PC-9 (cell line): ENCODE data around the gene SPIC. TPM values are rescaled to one million over a fixed set of nuclear protein-coding genes. Genes with fewer than 3 reads are reported as not detected.
A peak's percentile ranks its signal among the peaks of the same experiment; 100 is the strongest.
"Not testable (repeated sequence)": the region's sequence is repeated elsewhere in the genome, so short reads cannot be mapped to it uniquely, and the experiment has no call there.

Experiments
- BruUV-seq: library from RNA; stranded (reverse); fragments of 400-500 nt; replicated peaks from 2 replicates; lab custom pipeline; 2021; lab: Mats Ljungman, UMichigan
- CTCF ChIA-PET: fragments of 300-600 bp; sonication (Branson Sonifier 250); formaldehyde crosslinking; loops from one replicate; lab custom pipeline; 2022; ENCODE audit warnings: antibody characterized with exemption; lab: Charles Lee
- POLR2A ChIA-PET: fragments of 300-600 bp; sonication (Branson Sonifier 250); formaldehyde crosslinking; loops from one replicate; lab custom pipeline; 2022; ENCODE audit warnings: antibody characterized with exemption; ENCODE audit not compliant: unreplicated experiment; lab: Charles Lee
- DNase-seq, 2 experiments: peaks; one replicate each; pipeline versions ENCODE4 v3.0.0 to v3.0.0-alpha.2; 2015 to 2022; ENCODE audit warnings: mixed read lengths in 1 of 2
- H2AFZ ChIP-seq: fragments of 200-600 bp; sonication (generic); 2 replicates; pipeline ENCODE4 v1.8.1; 2017; ENCODE audit warnings: antibody characterized with exemption
- H3F3A ChIP-seq: fragments of 200-600 bp; sonication (generic); 2 replicates; pipeline ENCODE4 v1.8.1; 2017; ENCODE audit warnings: antibody characterized with exemption, mild to moderate bottlenecking, low read depth; ENCODE audit not compliant: insufficient read depth
- H3K27ac ChIP-seq: fragments of 200-600 bp; sonication (generic); 2 replicates; pipeline ENCODE4 v1.6.1; 2016; ENCODE audit warnings: mixed run types
- H3K27me3 ChIP-seq: fragments of 200-600 bp; sonication (generic); 2 replicates; pipeline ENCODE4 v1.6.1; 2016; ENCODE audit warnings: low read depth, mixed run types; ENCODE audit not compliant: insufficient read depth
- H3K36me3 ChIP-seq: fragments of 200-600 bp; sonication (generic); 2 replicates; pipeline ENCODE4 v1.6.1; 2016; ENCODE audit warnings: low read depth, mixed run types
- H3K4me1 ChIP-seq: fragments of 200-600 bp; sonication (generic); replicated peaks from 2 replicates; pipeline ENCODE4 v1.6.1; 2016; ENCODE audit warnings: mixed run types; ENCODE audit not compliant: insufficient read depth
- H3K4me2 ChIP-seq: fragments of 200-600 bp; sonication (generic); 2 replicates; pipeline ENCODE4 v1.6.1; 2017; ENCODE audit warnings: mixed run types
- H3K4me3 ChIP-seq: fragments of 200-600 bp; sonication (generic); 2 replicates; pipeline ENCODE4 v1.6.1; 2016; ENCODE audit warnings: mixed run types
- H3K79me2 ChIP-seq: fragments of 200-600 bp; sonication (generic); 2 replicates; pipeline ENCODE4 v1.6.1; 2017; ENCODE audit warnings: low read depth, mixed run types
- H3K9me2 ChIP-seq: fragments of 200-600 bp; sonication (generic); 2 replicates; pipeline ENCODE4 v1.8.1; 2017; ENCODE audit warnings: mild to moderate bottlenecking; ENCODE audit not compliant: insufficient read depth
- H3K9me3 ChIP-seq: fragments of 200-600 bp; sonication (generic); 2 replicates; pipeline ENCODE4 v1.8.1; 2016; ENCODE audit warnings: low read depth; ENCODE audit not compliant: insufficient read depth
- H4K20me1 ChIP-seq: fragments of 200-600 bp; sonication (generic); 2 replicates; pipeline ENCODE4 v1.8.1; 2017; ENCODE audit not compliant: insufficient read depth
- EZH2 ChIP-seq: fragments of 200-600 bp; sonication (generic); IDR thresholded peaks from 2 replicates; pipeline ENCODE4 v1.8.0; 2017; ENCODE audit warnings: antibody characterized with exemption, low read depth
- intact Hi-C: fragments of 100-400 bp; cut with micrococcal nuclease; formaldehyde crosslinking; loops from one replicate; pipeline ENCODE4 v1.10.0; 2022; ENCODE audit not compliant: unreplicated experiment
- total RNA-seq: library from RNA; stranded (reverse); gene quantifications from 2 replicates; pipeline ENCODE4 v1.2.3, GENCODE V29; 2021
- TF ChIP-seq, protein P1 (sequence below): fragments of 200-600 bp; sonication (generic); conservative IDR thresholded peaks from 2 replicates; pipeline ENCODE4 v1.6.1; 2017; ENCODE audit warnings: mixed run types, antibody characterized with exemption, mild to moderate bottlenecking, moderate library complexity

SPIC gene
- total RNA-seq, 1 experiment from 2014 or later, result not detected

DNA sequence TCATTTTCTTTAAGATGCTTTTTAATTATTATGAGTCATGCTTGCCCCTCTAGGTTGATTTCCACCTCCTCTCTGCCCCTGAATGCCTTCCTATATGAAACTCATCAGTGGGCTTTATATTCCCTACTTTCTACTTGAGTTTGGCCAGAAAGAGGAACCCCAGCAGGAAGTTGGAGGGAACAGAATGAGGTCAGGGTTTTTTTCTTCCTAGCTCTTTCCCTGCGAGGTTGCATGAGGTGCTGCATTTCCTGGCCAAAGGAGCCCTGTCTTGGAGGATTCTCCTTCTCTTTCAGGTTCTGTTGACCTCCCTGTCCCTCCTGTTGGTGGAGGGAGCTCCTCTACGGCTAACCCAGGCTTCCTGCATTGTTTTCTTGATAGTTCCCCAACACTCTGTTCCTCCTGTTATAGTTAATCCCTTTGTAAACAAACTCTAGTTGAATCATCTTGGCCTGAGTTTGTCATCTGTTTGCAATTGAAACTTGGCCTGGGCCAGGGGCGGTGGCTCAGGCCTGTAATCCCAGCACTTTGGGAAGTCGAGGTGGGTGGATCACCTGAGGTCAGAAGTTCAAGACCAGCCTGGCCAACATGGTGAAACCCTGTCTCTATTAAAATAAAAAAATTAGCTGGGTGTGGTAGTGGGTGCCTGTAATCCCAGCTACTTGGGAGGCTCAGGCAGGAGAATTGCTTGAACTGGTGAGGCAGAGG lies 15.3 kb upstream of the SPIC start:
- BruUV-seq, result no TSS peak
- no peaks in the 10 kb centered on the region for H3K36me3 ChIP-seq
- H3K27ac ChIP-seq, result peak overlapping the region; percentile 66
- peaks cover 16% of the 10 kb centered on the region for H3K4me1 ChIP-seq
- no peaks in the 10 kb centered on the region for H3K9me2 ChIP-seq
- CTCF ChIA-PET, result interaction anchor here (0.6 to 1.1 kb wide), 2 partner anchors 389 to 1351 kb away, joined by 4 to 5 read pairs; no protein-coding TSS in a partner anchor
- H3K4me2 ChIP-seq, result peak overlapping the region; percentile 55
- no peaks in the 10 kb centered on the region for H3K79me2 ChIP-seq
- H3F3A ChIP-seq, result peaks cover 23% of the 10 kb centered on the region; the same call in 1 of the 2 replicates
- peak; percentile 58 to 93 for DNase-seq
- no peak overlapping the region; the same call in 1 of the 2 replicates for H2AFZ ChIP-seq
- no peak for TF ChIP-seq EZH2
- TF ChIP-seq, protein P1, sequence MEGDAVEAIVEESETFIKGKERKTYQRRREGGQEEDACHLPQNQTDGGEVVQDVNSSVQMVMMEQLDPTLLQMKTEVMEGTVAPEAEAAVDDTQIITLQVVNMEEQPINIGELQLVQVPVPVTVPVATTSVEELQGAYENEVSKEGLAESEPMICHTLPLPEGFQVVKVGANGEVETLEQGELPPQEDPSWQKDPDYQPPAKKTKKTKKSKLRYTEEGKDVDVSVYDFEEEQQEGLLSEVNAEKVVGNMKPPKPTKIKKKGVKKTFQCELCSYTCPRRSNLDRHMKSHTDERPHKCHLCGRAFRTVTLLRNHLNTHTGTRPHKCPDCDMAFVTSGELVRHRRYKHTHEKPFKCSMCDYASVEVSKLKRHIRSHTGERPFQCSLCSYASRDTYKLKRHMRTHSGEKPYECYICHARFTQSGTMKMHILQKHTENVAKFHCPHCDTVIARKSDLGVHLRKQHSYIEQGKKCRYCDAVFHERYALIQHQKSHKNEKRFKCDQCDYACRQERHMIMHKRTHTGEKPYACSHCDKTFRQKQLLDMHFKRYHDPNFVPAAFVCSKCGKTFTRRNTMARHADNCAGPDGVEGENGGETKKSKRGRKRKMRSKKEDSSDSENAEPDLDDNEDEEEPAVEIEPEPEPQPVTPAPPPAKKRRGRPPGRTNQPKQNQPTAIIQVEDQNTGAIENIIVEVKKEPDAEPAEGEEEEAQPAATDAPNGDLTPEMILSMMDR, result no peak
- H3K9me3 ChIP-seq, result no peaks in the 10 kb centered on the region
- intact Hi-C loops, result no loop called here
- POLR2A ChIA-PET, result interaction anchor here (0.6 to 0.7 kb wide), 2 partner anchors 62 to 539 kb away, joined by 4 to 6 read pairs; no protein-coding TSS in a partner anchor
- H3K4me3 ChIP-seq, result no peak overlapping the region
- no peaks in the 10 kb centered on the region for H4K20me1 ChIP-seq
- no peaks in the 10 kb centered on the region for H3K27me3 ChIP-seq

DNA sequence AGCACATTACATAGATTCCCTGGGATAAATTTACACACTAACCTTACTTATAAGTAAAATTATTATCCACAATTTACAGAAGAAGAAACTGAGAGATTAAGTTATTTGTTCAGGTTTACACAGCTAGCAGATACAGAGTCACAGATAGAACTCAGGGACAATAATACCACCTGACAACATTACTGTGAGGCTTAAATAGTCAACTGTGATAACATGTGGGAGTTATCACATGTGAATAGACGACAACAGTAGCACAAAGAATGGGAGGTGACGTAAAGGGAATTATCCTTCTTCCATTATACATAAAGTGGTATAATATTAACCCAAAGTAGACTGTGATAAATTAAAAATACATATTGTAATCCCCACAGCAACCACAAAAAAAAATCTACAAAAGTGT lies 6.2 kb upstream of the SPIC start:
- ChIA-PET POLR2A (no interaction called here), CTCF (no interaction called here)
- Histone ChIP-seq H3K4me3 (no peak overlapping the region), H3K27ac (no peak overlapping the region), H3K36me3 (no peaks in the 10 kb centered on the region), H3K9me3 (no peaks in the 10 kb centered on the region), H3K79me2 (no peaks in the 10 kb centered on the region), H3K4me1 (no peaks in the 10 kb centered on the region), H3F3A (no peaks in the 10 kb centered on the region), H3K27me3 (no peaks in the 10 kb centered on the region), H3K9me2 (no peaks in the 10 kb centered on the region), H3K4me2 (no peak overlapping the region), H4K20me1 (no peaks in the 10 kb centered on the region), H2AFZ (no peak overlapping the region)
- no peak for TF ChIP-seq EZH2
- TF ChIP-seq, protein P1, result no peak
- BruUV-seq, result no TSS peak
- no peak for DNase-seq
- intact Hi-C loops, result no loop called here

DNA sequence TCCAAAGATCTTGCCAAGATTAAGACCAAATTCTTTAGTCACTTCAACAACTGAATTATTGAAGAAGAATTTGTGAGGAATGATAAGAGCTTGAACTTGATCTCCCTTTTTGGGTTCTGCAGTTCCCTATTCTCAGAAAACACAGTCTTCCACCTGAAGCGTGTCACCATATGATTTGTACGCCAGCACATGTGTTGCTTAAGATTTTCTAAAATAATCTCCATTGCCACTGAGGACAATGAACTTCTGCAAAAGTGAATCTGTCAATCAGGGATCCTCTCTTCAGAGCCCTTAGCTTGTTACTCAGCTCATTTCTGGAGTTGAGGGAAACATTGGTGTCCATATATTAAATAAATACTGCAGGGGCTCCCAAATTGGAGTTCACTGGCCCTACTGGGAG lies 4.2 kb upstream of the SPIC start:
- no peak for TF ChIP-seq EZH2
- TF ChIP-seq, protein P1, result no peak
- intact Hi-C loops, result no loop called here

DNA sequence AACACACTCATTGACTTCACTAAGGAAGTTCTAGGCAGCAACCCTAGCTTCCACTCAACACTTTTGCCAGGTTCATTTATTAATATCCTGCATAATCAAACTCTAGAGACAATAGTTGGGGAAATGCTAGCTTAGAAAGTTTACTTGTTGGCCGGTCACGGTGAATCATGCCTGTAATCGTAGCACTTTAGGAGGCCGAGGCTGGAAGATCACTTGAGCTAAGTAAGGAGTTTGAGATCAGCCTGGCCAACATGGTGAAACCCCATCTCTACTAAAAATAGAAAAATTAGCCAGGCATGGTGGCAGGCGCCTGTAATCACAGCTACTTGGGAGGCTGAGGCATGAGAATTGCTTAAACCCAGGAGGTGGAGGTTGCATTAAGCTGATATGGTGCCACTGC lies 3.3 kb upstream of the SPIC start:
- intact Hi-C loops, BruUV-seq, POLR2A ChIA-PET: not testable (repeated sequence)

More for the DNA sequence above, 4.2 kb upstream of the SPIC start:
- H2AFZ ChIP-seq, result no peak overlapping the region
- H3K4me2 ChIP-seq, result no peak overlapping the region
- no peaks in the 10 kb centered on the region for H3K4me1 ChIP-seq
- H3K9me3 ChIP-seq, result no peaks in the 10 kb centered on the region
- DNase-seq, result no peak
- BruUV-seq, result no TSS peak
- no peaks in the 10 kb centered on the region for H4K20me1 ChIP-seq
- no peaks in the 10 kb centered on the region for H3K36me3 ChIP-seq
- H3K4me3 ChIP-seq, result no peak overlapping the region
- ChIA-PET CTCF (no interaction called here), POLR2A (no interaction called here)
- H3F3A ChIP-seq, result no peaks in the 10 kb centered on the region
- H3K79me2 ChIP-seq, result no peaks in the 10 kb centered on the region
- H3K27ac ChIP-seq, result no peak overlapping the region
- no peaks in the 10 kb centered on the region for H3K27me3 ChIP-seq
- H3K9me2 ChIP-seq, result no peaks in the 10 kb centered on the region

More for the DNA sequence above, 3.3 kb upstream of the SPIC start:
- CTCF ChIA-PET, result interaction anchor here (0.7 kb wide), 1 partner anchor 560 kb away, joined by 6 read pairs; no protein-coding TSS in a partner anchor
- not testable (repeated sequence) for H2AFZ ChIP-seq, H3K4me3 ChIP-seq, DNase-seq, H3K27ac ChIP-seq, H3K4me2 ChIP-seq, H3K36me3 ChIP-seq, H4K20me1 ChIP-seq, H3K27me3 ChIP-seq, H3K4me1 ChIP-seq, H3F3A ChIP-seq, H3K79me2 ChIP-seq, H3K9me3 ChIP-seq, H3K9me2 ChIP-seq
